HFF-Myc (cell line): ENCODE data around the gene PRIM1.
A peak's percentile ranks its signal among the peaks of the same experiment; 100 is the strongest.

Experiments
- DNase-seq: peaks from one replicate; pipeline ENCODE4 v3.0.0-alpha.2; 2011; ENCODE audit warnings: low read depth; ENCODE audit errors: extremely low read depth
- H3K4me3 ChIP-seq: replicated peaks from 2 replicates; pipeline ENCODE4 v1.5.1; 2011; ENCODE audit warnings: low read depth, mild to moderate bottlenecking, control low read depth, low read length
- TF ChIP-seq, protein P1 (sequence below): IDR thresholded peaks from 2 replicates; pipeline ENCODE4 v1.5.1; 2012; ENCODE audit warnings: mild to moderate bottlenecking, low read depth, low read length, control low read depth; ENCODE audit errors: missing control alignments

PRIM1 gene

DNA sequence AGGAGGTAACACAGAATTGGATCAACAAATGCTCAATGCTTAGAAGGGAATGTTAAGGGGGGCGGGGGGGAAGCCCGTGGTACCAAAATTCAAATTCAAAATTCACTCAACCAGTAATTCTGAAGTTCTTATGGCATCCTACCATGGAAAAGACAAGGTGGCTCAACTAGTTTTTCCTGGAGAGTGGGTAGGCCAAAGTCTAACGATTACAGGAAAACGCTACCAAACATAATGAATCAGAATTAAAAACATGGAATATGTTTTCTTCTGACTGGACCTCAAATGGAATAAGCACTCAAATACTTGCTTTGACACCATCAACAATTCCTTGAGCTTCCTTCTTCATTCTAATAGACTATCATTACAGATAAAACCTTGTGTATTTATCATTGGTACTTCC, 29.3 kb downstream of the PRIM1 start:
- peak overlapping the region; percentile 95 for H3K4me3 ChIP-seq
- TF ChIP-seq, protein P1, sequence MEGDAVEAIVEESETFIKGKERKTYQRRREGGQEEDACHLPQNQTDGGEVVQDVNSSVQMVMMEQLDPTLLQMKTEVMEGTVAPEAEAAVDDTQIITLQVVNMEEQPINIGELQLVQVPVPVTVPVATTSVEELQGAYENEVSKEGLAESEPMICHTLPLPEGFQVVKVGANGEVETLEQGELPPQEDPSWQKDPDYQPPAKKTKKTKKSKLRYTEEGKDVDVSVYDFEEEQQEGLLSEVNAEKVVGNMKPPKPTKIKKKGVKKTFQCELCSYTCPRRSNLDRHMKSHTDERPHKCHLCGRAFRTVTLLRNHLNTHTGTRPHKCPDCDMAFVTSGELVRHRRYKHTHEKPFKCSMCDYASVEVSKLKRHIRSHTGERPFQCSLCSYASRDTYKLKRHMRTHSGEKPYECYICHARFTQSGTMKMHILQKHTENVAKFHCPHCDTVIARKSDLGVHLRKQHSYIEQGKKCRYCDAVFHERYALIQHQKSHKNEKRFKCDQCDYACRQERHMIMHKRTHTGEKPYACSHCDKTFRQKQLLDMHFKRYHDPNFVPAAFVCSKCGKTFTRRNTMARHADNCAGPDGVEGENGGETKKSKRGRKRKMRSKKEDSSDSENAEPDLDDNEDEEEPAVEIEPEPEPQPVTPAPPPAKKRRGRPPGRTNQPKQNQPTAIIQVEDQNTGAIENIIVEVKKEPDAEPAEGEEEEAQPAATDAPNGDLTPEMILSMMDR = no peak
- DNase-seq = no peak

GRCh38 chr12:56721721-56722120, 30.4 kb downstream of the PRIM1 start:
- TF ChIP-seq, protein P1 = no peak
- DNase-seq = no peak
- peak overlapping the region; percentile 95 for H3K4me3 ChIP-seq

DNA sequence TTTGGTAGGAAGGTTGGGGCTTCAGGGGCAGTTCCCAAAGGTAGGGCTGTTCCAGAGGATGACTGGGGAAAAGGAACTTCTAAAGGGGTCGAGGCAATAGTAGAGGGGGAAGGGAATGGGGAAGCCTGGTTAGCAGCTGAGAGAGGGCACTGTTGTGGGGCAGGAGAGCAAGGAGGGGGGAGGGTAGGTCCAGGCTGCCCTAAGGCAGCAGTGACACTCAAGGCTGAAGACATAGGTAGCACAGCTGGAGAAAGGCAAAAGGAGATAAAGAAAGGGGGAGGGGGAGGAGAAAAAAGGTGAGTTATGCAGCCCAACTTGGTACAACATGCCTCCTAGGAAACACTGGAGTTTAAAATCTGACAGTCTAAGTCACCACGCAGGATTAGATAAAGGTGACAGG, 30.9 kb downstream of the PRIM1 start:
- DNase-seq = no peak
- peak overlapping the region; percentile 95 for H3K4me3 ChIP-seq
- TF ChIP-seq, protein P1 = no peak

DNA sequence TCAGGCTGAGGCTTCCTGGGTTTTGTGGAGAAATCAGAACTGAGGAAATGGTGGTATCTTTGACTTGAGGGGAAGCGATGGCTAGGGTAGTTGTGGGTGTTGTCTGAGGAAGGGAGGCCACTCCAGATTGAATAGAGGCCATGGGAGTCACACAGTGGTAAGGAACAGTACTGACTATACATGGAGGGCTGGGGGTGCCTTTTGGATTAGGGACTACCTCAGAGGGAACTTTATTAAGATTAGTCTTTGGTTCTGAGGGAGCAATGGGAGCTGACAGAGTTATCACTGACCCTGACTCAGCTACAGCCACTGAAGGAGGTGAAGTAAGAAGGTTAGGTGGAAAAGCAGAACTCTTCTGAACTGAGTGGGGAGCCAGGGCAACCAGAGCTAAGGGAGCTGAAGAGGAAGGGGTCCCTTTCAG, 31.4 kb downstream of the PRIM1 start:
- H3K4me3 ChIP-seq = peak overlapping the region; percentile 95
- TF ChIP-seq, protein P1 = no peak
- DNase-seq = no peak

DNA sequence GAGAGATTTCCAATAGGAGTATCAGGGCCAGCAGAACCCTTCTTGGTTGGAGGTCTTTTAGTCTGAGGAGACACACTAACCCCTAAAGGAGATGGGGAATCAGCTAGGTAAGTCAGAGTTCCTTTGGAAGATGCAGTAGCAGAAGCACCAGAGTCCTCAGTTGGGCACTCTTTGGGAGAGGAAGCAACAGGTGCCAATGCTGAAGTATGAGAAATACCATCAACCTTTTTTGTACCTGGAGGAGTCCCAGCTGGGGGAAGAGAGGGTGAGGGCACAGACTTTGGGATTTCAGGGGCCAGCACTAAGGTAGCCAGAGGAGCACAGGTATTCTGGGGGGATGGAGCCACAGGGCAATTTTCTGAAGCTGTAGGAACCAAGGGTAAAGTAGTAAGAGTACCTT, 33.1 kb downstream of the PRIM1 start:
- no peak for DNase-seq
- H3K4me3 ChIP-seq = no peak overlapping the region
- TF ChIP-seq, protein P1 = no peak

DNA sequence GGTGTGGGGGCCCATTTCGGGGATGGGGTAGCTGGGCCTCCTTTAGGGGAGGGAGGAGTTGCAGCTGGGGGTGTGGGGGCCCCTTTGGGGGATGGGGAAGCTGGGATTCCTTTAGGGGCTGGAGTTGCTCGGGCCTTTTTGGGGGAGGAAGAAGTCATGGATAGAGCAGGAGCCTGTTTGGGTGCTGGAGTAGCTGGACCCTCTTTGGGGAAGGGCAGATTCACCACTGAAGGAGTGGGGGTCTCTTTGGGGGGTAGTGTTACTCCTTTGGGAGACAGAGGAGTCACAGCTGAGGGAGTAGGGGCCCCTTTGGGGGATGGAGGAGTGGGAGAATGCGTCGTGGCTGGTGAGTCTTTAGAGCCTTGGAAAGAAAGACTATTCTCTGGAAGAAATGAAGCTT, 33.5 kb downstream of the PRIM1 start:
- no peak for DNase-seq
- TF ChIP-seq, protein P1 = no peak
- H3K4me3 ChIP-seq = no peak overlapping the region

- TF ChIP-seq, protein P1 = no peak
- DNase-seq = no peak
- no peak overlapping the region for H3K4me3 ChIP-seq
Measured at GRCh38 chr12:56718149-56718548, 34.0 kb downstream of the PRIM1 start.
